ENCODE data around the gene BATF3. TPM values are rescaled to one million over a fixed set of nuclear protein-coding genes. Genes with fewer than 3 reads are reported as not detected.

The BATF3 gene
- total and polyA plus RNA-seq, 9 of the 15 experiments (the other 6 are each of a cell fraction or from before 2014, with no cell fraction given), result 0.40 to 3.8 (median 2.0) TPM

DNA sequence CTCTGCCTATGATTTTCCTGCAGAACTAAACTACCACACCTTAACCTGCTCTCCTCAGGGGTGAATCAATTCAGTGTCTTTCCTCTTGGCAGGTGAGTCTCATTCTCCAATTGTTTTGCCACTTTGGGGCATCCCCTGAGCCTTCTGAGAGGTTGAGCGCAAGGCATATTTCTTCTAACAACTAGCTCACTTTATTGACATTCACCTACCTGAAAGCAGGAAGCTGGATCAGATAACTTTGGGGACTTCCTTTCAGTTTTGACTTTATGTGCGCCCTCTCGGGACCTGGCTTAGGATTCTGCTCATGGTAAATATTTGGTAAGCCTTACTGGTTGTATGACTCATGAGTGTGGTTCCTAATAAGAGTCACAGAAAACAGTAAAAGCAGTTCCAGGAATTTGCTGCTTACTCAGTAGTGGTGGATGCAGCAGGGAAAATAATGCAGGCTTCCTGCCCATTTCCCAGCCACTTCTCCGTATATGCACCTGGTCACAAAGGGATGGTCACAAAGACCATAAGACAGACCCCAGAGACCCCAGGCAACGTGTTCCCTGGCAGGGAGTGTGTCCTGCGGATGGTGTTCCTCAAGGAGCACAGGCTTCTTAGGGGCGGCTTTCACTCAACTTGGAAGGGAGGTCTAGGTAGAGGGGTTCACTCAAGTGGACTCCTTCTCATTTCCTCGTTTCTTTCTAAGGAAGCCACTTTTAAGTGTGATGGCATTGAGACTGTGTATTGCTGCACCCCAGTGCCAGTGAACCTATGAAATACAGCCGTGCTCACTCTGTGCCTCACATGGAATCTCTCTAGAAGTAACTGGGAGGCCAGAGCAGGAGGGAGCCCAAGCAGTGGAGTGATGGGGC is 22.0 kb upstream of the BATF3 start (continued):
- TF ChIP-seq CUX1 (CRISPR knock-in tag; IDR thresholded peaks at IDR 0.05), result no peak
- peak; percentile 53; the same call in 1 of the 2 replicates for TF ChIP-seq SMARCC2 (IDR thresholded peaks at IDR 0.05; ENCODE audit: low read depth)
- peak; percentile 52 for TF ChIP-seq RBBP5 (IDR thresholded peaks at IDR 0.05; ENCODE audit: borderline replicate concordance, insufficient read depth, low read length, poor library complexity, severe bottlenecking)
- TF ChIP-seq, protein P1, sequence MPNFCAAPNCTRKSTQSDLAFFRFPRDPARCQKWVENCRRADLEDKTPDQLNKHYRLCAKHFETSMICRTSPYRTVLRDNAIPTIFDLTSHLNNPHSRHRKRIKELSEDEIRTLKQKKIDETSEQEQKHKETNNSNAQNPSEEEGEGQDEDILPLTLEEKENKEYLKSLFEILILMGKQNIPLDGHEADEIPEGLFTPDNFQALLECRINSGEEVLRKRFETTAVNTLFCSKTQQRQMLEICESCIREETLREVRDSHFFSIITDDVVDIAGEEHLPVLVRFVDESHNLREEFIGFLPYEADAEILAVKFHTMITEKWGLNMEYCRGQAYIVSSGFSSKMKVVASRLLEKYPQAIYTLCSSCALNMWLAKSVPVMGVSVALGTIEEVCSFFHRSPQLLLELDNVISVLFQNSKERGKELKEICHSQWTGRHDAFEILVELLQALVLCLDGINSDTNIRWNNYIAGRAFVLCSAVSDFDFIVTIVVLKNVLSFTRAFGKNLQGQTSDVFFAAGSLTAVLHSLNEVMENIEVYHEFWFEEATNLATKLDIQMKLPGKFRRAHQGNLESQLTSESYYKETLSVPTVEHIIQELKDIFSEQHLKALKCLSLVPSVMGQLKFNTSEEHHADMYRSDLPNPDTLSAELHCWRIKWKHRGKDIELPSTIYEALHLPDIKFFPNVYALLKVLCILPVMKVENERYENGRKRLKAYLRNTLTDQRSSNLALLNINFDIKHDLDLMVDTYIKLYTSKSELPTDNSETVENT (CRISPR knock-in tag; IDR thresholded peaks at IDR 0.05), result no peak
- TF ChIP-seq TBL1XR1 (IDR thresholded peaks at IDR 0.05; ENCODE audit: low read length in 2 of 2), result no peak
- TF ChIP-seq, protein P2, sequence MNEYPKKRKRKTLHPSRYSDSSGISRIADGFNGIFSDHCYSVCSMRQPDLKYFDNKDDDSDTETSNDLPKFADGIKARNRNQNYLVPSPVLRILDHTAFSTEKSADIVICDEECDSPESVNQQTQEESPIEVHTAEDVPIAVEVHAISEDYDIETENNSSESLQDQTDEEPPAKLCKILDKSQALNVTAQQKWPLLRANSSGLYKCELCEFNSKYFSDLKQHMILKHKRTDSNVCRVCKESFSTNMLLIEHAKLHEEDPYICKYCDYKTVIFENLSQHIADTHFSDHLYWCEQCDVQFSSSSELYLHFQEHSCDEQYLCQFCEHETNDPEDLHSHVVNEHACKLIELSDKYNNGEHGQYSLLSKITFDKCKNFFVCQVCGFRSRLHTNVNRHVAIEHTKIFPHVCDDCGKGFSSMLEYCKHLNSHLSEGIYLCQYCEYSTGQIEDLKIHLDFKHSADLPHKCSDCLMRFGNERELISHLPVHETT (CRISPR knock-in tag; conservative IDR thresholded peaks at IDR 0.05 in 1 of 2, IDR thresholded peaks at IDR 0.05 in 1 of 2), result no peak
- TF ChIP-seq ZBTB7A (IDR thresholded peaks at IDR 0.05; ENCODE audit: borderline replicate concordance, control insufficient read depth, low read depth, low read length), result no peak
- TF ChIP-seq SMAD1 (IDR thresholded peaks at IDR 0.05; ENCODE audit: low read depth, low read length, partially characterized antibody), result no peak
- TF ChIP-seq, protein P3, sequence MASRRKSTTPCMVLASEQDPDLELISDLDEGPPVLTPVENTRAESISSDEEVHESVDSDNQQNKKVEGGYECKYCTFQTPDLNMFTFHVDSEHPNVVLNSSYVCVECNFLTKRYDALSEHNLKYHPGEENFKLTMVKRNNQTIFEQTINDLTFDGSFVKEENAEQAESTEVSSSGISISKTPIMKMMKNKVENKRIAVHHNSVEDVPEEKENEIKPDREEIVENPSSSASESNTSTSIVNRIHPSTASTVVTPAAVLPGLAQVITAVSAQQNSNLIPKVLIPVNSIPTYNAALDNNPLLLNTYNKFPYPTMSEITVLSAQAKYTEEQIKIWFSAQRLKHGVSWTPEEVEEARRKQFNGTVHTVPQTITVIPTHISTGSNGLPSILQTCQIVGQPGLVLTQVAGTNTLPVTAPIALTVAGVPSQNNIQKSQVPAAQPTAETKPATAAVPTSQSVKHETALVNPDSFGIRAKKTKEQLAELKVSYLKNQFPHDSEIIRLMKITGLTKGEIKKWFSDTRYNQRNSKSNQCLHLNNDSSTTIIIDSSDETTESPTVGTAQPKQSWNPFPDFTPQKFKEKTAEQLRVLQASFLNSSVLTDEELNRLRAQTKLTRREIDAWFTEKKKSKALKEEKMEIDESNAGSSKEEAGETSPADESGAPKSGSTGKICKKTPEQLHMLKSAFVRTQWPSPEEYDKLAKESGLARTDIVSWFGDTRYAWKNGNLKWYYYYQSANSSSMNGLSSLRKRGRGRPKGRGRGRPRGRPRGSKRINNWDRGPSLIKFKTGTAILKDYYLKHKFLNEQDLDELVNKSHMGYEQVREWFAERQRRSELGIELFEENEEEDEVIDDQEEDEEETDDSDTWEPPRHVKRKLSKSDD (conservative IDR thresholded peaks at IDR 0.05; ENCODE audit: low read length), result no peak
- TF ChIP-seq, protein P4, sequence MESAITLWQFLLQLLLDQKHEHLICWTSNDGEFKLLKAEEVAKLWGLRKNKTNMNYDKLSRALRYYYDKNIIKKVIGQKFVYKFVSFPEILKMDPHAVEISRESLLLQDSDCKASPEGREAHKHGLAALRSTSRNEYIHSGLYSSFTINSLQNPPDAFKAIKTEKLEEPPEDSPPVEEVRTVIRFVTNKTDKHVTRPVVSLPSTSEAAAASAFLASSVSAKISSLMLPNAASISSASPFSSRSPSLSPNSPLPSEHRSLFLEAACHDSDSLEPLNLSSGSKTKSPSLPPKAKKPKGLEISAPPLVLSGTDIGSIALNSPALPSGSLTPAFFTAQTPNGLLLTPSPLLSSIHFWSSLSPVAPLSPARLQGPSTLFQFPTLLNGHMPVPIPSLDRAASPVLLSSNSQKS (CRISPR knock-in tag; IDR thresholded peaks at IDR 0.05), result no peak
- TF ChIP-seq ZNF282 (CRISPR knock-in tag; IDR thresholded peaks at IDR 0.05), result no peak
